ENCODE measurements around the gene ANKZF1. TPM values are rescaled to one million over a fixed set of nuclear protein-coding genes. Genes with fewer than 3 reads are reported as not detected.

The ANKZF1 gene
- total and polyA plus RNA-seq, 2 of the 8 experiments (the other 6 are each of a cell fraction or from before 2014, with no cell fraction given): 32.5 to 50.1 TPM

DNA sequence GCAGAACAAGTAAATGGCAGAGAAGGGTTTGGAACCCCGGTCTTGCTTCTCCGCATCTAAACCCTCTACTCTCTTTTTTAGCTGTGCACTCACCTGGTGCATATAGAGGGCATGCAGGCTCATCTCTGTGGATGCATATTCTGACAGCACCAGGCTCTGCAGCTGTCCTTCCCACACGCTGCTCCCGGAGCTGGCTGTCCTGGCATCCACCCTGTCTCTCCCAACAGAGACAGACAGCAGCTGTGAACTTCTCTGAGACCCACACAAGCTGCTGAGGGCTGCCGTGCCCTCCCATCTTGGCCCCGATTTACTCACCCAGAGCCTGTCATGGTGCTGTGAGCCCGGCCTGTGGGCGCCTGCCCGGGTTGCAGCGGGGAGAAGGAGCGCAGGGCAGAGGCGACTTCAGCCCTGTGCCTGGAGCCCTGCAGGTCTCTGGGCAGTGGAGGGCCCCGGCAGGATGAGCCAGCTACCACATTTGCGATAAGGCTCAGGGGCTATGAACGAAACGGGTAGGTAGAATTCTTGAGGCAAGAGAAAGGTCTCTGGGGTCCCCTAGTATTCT lies 7.6 kb upstream of the ANKZF1 start (continued):
- TF ChIP-seq SIRT6 (IDR thresholded peaks at IDR 0.05; ENCODE audit: low read length) (no peak), RAD21 (IDR thresholded peaks at IDR 0.05 in 1 of 2, conservative IDR thresholded peaks at IDR 0.05 in 1 of 2; ENCODE audit: low read depth in 2 of 2, low read length in 2 of 2) (no peak), POU5F1 (IDR thresholded peaks at IDR 0.05; ENCODE audit: low read depth, low read length) (no peak), EP300 (IDR thresholded peaks at IDR 0.05; ENCODE audit: borderline replicate concordance in 1 of 2, low read depth in 2 of 2, low read length in 2 of 2) (no peak), RNF2 (IDR thresholded peaks at IDR 0.05; ENCODE audit: borderline replicate concordance, low read depth, low read length, missing control alignments, poor library complexity, severe bottlenecking) (no peak), CHD1 (IDR thresholded peaks at IDR 0.05; ENCODE audit: low read depth, low read length) (no peak), EGR1 (IDR thresholded peaks at IDR 0.05; ENCODE audit: borderline replicate concordance, low read depth, low read length) (no peak), HDAC2 (IDR thresholded peaks at IDR 0.05; ENCODE audit: borderline replicate concordance in 1 of 2, low read depth in 2 of 2, low read length in 2 of 2) (no peak)
- TF ChIP-seq, protein P1, sequence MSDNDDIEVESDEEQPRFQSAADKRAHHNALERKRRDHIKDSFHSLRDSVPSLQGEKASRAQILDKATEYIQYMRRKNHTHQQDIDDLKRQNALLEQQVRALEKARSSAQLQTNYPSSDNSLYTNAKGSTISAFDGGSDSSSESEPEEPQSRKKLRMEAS (IDR thresholded peaks at IDR 0.05): no peak
